Brain microvascular endothelial cell (primary cell): ENCODE measurements around the gene CAMK1D.

Source experiments
- DNase-seq: peaks from one replicate; pipeline ENCODE4 v3.0.0-alpha.2; 2020
- H3K27ac ChIP-seq: fragments of 250-450 bp; sonication (Bioruptor Pico); 2 replicates; pipeline ENCODE4 v1.5.1; 2020; ENCODE audit warnings: mild to moderate bottlenecking, moderate library complexity
- H3K27me3 ChIP-seq: fragments of 250-450 bp; sonication (Bioruptor Pico); replicated peaks from 2 replicates; pipeline ENCODE4 v1.5.1; 2020; ENCODE audit warnings: mild to moderate bottlenecking
- H3K36me3 ChIP-seq: fragments of 250-450 bp; sonication (Bioruptor Pico); replicated peaks from 2 replicates; pipeline ENCODE4 v1.5.1; 2020; ENCODE audit warnings: mild to moderate bottlenecking
- H3K4me3 ChIP-seq: 2 replicates; pipeline ENCODE4 v1.5.1; 2011; ENCODE audit warnings: low read depth, mild to moderate bottlenecking, control low read depth, low read length, moderate library complexity
- in situ Hi-C: cut with HindIII; loops from 2 replicates; pipeline ENCODE4 v1.10.0; 2017; ENCODE audit warnings: low sequenced_read_pairs, low pct_ligation_motif_present
- TF ChIP-seq, protein P1 (sequence below): IDR thresholded peaks from 2 replicates; pipeline ENCODE4 v1.5.1; 2011; ENCODE audit warnings: low read depth, mild to moderate bottlenecking, moderate library complexity, low read length, control low read depth, inconsistent platforms; ENCODE audit errors: missing control alignments

CAMK1D gene

DNA sequence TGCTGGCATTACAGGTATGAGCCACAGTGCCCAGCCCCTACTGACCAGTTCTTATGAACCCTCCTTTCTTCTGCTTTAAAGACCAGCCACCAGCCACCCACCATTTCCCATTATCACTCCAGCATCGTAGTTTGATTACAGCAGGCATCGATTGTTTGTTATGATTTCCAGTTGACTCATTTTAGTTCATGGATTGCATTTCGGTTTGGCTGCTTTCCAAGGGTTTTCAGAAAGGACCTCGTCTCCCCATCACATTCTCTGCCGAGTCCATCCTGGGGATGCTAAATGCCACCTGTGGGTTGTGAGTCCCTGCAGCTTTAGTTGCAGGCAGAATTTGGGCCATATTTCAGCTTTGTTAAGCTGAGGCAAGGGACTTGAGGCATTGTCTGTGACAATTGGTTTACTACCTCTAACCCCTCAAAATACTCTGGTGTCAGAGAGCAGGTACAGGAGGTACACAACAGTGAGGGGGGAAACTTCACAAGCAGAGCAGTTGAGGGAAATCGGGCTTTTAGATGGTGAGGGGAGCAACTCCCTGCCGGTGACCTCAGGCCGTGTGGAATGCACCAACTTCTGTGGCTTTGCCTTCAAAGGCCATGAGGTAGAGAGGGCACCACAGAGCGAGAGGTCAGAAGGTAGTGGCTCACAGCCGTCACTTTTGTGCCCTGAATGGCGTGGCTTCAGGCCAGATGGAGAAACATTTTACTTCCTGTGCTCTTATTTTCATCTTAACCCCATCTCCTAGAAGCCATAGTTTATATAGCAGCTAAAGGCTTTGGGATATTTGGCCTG is 448.3 kb downstream of the CAMK1D start:
- H3K27me3 ChIP-seq = no peaks in the 10 kb centered on the region
- no peak overlapping the region for H3K4me3 ChIP-seq
- H3K27ac ChIP-seq = no peak overlapping the region
- DNase-seq = no peak
- TF ChIP-seq, protein P1, sequence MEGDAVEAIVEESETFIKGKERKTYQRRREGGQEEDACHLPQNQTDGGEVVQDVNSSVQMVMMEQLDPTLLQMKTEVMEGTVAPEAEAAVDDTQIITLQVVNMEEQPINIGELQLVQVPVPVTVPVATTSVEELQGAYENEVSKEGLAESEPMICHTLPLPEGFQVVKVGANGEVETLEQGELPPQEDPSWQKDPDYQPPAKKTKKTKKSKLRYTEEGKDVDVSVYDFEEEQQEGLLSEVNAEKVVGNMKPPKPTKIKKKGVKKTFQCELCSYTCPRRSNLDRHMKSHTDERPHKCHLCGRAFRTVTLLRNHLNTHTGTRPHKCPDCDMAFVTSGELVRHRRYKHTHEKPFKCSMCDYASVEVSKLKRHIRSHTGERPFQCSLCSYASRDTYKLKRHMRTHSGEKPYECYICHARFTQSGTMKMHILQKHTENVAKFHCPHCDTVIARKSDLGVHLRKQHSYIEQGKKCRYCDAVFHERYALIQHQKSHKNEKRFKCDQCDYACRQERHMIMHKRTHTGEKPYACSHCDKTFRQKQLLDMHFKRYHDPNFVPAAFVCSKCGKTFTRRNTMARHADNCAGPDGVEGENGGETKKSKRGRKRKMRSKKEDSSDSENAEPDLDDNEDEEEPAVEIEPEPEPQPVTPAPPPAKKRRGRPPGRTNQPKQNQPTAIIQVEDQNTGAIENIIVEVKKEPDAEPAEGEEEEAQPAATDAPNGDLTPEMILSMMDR = no peak
- in situ Hi-C loops = no loop called here
- H3K36me3 ChIP-seq = no peaks in the 10 kb centered on the region

DNA sequence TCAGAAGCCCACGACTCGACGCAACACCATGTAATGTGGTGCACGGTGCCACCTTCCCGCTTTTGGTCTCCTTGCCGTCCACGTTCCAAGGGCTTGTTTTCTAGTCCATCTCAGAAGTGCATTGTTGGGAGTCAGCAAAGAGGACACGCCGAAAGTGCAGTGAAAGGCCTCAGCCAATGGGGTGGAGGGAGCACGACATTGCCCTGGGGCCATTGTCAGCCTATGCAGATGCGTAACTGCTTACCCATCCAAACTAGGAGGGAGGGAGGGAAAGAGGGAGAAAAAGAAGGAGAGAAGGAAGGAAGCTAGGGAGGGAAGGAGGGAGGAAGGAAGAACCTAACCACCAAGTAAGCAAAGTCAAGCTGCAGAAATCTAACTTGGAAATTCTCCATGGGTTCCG is 449.8 kb downstream of the CAMK1D start:
- no peaks in the 10 kb centered on the region for H3K27me3 ChIP-seq
- no peak overlapping the region for H3K4me3 ChIP-seq
- no peak overlapping the region for H3K27ac ChIP-seq
- H3K36me3 ChIP-seq = no peaks in the 10 kb centered on the region
- in situ Hi-C loops = no loop called here
- TF ChIP-seq, protein P1 = no peak
- DNase-seq = no peak

DNA sequence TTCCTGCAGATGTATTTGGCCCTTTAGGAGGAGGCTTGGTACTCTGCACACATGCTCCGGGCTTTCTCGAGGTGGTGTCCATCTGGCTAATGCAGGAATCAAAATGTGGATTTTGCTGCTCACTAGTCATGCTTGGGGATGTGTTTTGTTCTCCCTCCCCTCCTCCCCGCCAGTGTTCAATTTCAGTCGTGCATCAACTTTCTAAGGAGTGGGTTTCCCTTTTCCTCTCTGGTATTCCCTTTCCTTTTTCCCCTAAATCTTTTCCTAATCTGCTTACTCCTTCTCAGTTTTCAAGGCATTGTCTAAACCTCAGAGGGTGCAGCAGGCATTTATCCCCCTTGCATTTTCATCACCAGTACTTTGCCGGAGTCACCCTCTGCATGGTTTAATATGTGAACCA is 450.4 kb downstream of the CAMK1D start:
- no peak overlapping the region for H3K4me3 ChIP-seq
- H3K36me3 ChIP-seq = no peaks in the 10 kb centered on the region
- no peak for DNase-seq
- H3K27me3 ChIP-seq = no peaks in the 10 kb centered on the region
- H3K27ac ChIP-seq = no peak overlapping the region
- in situ Hi-C loops = no loop called here
- TF ChIP-seq, protein P1 = no peak

DNA sequence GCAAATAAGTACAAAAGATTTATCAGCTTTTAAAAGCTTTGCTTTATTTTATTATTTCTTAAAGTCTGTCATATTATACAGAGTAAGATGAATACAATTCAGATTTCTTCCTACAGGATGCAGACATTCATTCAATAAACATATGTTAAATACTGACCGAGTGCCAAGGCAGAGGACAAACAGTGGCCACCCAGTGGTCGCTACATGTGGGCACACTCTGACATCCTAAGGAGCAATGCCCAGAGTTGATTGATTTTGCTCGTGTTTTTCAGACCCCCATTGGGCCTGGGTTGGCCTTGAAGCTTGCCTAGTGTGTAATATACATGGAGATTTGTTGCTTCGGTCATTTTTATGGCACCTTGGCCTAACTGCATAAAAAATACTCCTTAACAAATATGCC is 451.0 kb downstream of the CAMK1D start:
- TF ChIP-seq, protein P1 = peak; percentile 44
- Histone ChIP-seq H3K36me3 (no peaks in the 10 kb centered on the region), H3K4me3 (no peak overlapping the region), H3K27ac (no peak overlapping the region), H3K27me3 (no peaks in the 10 kb centered on the region)
- no peak for DNase-seq
- in situ Hi-C loops = no loop called here

DNA sequence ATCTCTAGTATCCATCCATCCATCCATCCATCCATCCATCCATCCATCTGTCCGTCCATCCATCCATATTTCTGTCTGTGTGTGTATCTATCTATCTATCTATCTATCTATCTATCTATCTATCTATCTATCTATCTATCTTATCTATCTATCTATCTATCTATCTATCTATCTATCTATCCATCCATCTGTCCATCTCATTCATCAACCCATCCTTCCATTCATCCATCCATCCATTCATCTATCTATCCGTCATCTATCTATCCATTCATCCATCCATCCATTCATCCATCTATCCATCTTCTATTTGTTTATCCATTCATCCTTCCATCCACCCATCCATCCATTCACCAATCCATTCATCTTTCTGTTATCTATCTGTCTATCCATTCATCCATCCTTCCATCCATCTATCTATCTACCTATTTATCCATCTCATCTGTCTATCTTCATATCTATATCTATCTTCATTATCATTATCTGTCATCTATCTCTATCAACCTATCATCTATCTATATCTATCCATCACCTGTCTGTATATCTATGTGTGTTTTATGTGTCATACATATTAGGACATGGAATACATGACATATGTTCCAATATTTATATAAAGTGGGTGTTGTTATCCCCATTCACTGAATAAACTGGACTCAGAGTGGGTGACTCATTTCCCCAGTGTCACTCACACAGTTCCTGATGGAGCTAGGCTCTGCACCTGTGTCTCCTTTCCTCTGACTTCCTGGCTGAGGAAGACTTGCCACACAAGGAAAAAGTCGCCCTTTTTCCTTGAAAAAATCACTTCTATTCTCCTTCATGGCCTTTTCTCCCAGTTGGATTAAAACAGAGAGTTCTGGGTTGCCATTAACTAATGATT is 452.1 kb downstream of the CAMK1D start:
- no peaks in the 10 kb centered on the region for H3K36me3 ChIP-seq
- TF ChIP-seq, protein P1 = no peak
- in situ Hi-C loops = no loop called here

More for the DNA sequence above, 452.1 kb downstream of the CAMK1D start:
- no peak overlapping the region for H3K27ac ChIP-seq
- H3K27me3 ChIP-seq = no peaks in the 10 kb centered on the region
- no peak overlapping the region for H3K4me3 ChIP-seq
- no peak for DNase-seq
